ENCODE measurements around the gene NPTXR. TPM values are rescaled to one million over a fixed set of nuclear protein-coding genes. Genes with fewer than 3 reads are reported as not detected.

NPTXR gene
- total and polyA plus RNA-seq, 10 of the 15 experiments (the other 5 are each of a cell fraction or from before 2014, with no cell fraction given): 0.02 to 0.38 (median 0.07) TPM; not detected in 2

DNA sequence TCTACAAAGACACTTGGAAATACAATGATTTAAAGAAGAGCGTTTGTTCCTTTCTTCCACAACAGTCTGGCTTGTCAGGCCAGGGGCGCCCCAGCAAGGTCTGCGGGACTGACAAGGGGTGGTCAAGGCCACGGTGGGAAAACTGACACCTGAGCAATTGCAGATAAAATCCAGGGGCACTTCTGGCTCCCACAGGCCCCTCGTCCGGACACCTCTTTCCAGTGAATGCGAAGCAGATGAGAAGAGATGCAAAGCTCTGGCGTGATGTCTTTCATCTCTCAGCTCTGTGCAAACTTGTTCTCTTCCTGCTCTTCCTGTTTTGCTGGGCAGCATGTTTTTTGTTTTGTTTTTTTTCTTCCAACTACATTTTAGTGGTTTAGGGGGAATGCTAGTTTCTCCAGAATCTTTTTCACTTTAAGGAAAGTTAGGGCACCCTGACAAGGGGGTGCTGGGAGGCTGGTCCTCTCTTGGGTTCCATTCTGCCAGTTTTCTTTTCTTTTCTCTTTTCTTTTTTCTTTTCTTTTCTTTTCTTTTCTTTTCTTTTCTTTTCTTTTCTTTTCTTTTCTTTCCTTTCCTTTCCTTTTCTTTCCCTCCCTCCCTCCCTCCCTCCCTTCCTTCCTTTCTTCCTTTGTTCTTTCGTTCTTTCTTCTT lies 39.3 kb upstream of the NPTXR start (continued):
- TF ChIP-seq BMI1 (IDR thresholded peaks at IDR 0.05; ENCODE audit: borderline replicate concordance): no peak

DNA sequence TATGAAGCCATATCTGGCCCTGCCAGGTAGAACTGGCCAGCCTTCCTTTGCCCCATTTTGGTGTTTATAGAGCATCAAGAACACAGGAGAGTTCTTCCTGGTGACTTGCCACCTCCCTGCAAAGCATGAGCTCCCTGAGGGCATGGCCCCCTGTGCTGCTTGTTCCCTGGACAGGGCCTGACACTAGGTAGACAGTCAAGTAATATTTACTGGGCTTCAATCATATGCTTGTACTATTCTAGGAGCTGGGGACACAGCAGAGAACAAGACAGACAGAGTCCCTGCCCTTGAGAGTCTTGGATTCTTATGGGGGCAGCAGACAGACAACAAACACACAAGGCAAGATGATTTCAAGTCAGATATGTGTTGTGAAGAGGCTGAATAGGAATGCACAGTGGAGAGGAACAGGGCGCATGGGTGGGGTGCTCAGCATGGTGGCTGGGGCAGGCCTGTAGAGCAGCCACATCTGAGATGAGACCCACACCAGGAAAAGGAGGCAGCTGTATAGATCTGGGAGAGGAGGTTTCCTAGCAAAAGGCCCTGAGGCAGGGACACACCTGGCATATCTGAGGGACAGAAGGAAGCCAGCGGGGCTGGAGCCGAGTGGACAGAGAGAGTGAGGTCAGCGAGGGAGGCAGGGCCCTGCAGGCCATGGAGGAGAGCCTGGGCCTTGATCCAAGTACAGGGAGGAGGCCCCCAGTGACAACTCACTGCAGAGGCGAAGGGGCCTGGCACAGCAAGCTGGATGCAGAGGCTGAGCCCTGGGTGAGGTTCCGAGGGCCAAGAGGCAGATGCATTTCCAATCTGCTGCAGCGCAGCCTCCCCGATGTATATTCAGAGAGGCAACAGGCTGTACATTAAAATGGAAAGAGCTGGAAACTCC lies 38.4 kb upstream of the NPTXR start:
- intact Hi-C loops (cut with micrococcal nuclease; ENCODE audit: unreplicated experiment): no loop called here
- H2AFZ ChIP-seq (ENCODE audit: control insufficient read depth, low read depth, low read length): no peak overlapping the region
- 54% methylated on average over 8 of the region's 8 CpGs for WGBS (ENCODE audit: insufficient coverage, insufficient replicate concordance, low lambda C conversion rate, missing lambda C conversion rate)
- H3K4me2 ChIP-seq (ENCODE audit: control insufficient read depth, insufficient read depth): no peak overlapping the region
- no TSS peak for BruUV-seq (replicated peaks)
- RAD21 ChIA-PET (ENCODE audit: unreplicated experiment): no interaction called here
- CTCF ChIA-PET: interaction anchor here (1.2 to 1.7 kb wide), 3 partner anchors 12 to 13 kb away, joined by 3 to 7 read pairs (median 4); no protein-coding TSS in a partner anchor
- H4K20me1 ChIP-seq (ENCODE audit: control insufficient read depth, insufficient read depth): no peaks in the 10 kb centered on the region
- H3K36me3 ChIP-seq (ENCODE audit: control insufficient read depth in 2 of 2, insufficient read depth in 2 of 2, low read length in 1 of 2): no peaks in the 10 kb centered on the region
- POLR2A ChIA-PET: no interaction called here
- no peak overlapping the region for H3K4me3 ChIP-seq
- H3K27ac ChIP-seq (ENCODE audit: control insufficient read depth, insufficient read depth): no peak overlapping the region
- DNase-seq (ENCODE audit: low read depth, low spot score) (no peak), FAIRE-seq (no peak), ATAC-seq (peak; percentile 15)
- in situ Hi-C loops (cut with MboI): no loop called here
- H3K79me2 ChIP-seq (ENCODE audit: control insufficient read depth, insufficient read depth, low read length): no peaks in the 10 kb centered on the region
- H3K9me3 ChIP-seq (replicated peaks; ENCODE audit: control insufficient read depth, insufficient read depth, low read length): no peaks in the 10 kb centered on the region
- SMC1A ChIA-PET (ENCODE audit: uncharacterized antibody, unreplicated experiment): interaction anchor here (1.0 to 1.2 kb wide), 2 partner anchors 17 to 19 kb away, joined by 3 to 4 read pairs; no protein-coding TSS in a partner anchor
- no peaks in the 10 kb centered on the region; the same call in 1 of the 2 replicates for H3K4me1 ChIP-seq (ENCODE audit: control insufficient read depth, insufficient read depth, low read length)
- H3K9ac ChIP-seq (ENCODE audit: control insufficient read depth, insufficient read depth, low read length): no peak overlapping the region
- no peaks in the 10 kb centered on the region for H3K27me3 ChIP-seq (replicated peaks in 1 of 2; ENCODE audit: control insufficient read depth in 2 of 2, insufficient read depth in 2 of 2, low read length in 1 of 2)
- TF ChIP-seq, protein P1, sequence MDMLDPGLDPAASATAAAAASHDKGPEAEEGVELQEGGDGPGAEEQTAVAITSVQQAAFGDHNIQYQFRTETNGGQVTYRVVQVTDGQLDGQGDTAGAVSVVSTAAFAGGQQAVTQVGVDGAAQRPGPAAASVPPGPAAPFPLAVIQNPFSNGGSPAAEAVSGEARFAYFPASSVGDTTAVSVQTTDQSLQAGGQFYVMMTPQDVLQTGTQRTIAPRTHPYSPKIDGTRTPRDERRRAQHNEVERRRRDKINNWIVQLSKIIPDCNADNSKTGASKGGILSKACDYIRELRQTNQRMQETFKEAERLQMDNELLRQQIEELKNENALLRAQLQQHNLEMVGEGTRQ (IDR thresholded peaks at IDR 0.05; ENCODE audit: borderline replicate concordance, low read depth, low read length): no peak
- no peak for TF ChIP-seq PAX5 (IDR thresholded peaks at IDR 0.05; ENCODE audit: borderline replicate concordance, low read depth, low read length)
- no peak for TF ChIP-seq FOXM1 (IDR thresholded peaks at IDR 0.05; ENCODE audit: low read depth, low read length)
- no peak for TF ChIP-seq PML (IDR thresholded peaks at IDR 0.05; ENCODE audit: low read length)
- TF ChIP-seq, protein P2, sequence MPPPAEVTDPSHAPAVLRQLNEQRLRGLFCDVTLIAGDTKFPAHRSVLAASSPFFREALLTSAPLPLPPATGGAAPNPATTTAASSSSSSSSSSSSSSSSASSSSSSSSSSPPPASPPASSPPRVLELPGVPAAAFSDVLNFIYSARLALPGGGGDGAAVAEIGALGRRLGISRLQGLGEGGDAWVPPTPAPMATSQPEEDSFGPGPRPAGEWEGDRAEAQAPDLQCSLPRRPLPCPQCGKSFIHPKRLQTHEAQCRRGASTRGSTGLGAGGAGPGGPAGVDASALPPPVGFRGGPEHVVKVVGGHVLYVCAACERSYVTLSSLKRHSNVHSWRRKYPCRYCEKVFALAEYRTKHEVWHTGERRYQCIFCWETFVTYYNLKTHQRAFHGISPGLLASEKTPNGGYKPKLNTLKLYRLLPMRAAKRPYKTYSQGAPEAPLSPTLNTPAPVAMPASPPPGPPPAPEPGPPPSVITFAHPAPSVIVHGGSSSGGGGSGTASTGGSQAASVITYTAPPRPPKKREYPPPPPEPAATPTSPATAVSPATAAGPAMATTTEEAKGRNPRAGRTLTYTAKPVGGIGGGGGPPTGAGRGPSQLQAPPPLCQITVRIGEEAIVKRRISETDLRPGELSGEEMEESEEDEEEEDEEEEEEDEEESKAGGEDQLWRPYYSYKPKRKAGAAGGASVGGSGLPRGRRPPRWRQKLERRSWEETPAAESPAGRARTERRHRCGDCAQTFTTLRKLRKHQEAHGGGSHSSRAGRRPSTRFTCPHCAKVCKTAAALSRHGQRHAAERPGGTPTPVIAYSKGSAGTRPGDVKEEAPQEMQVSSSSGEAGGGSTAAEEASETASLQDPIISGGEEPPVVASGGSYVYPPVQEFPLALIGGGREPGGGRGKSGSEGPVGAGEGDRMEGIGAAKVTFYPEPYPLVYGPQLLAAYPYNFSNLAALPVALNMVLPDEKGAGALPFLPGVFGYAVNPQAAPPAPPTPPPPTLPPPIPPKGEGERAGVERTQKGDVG (CRISPR knock-in tag; IDR thresholded peaks at IDR 0.05): no peak
- no peak for TF ChIP-seq SMC3 (IDR thresholded peaks at IDR 0.05; ENCODE audit: borderline replicate concordance, low read length)
- TF ChIP-seq, protein P3, sequence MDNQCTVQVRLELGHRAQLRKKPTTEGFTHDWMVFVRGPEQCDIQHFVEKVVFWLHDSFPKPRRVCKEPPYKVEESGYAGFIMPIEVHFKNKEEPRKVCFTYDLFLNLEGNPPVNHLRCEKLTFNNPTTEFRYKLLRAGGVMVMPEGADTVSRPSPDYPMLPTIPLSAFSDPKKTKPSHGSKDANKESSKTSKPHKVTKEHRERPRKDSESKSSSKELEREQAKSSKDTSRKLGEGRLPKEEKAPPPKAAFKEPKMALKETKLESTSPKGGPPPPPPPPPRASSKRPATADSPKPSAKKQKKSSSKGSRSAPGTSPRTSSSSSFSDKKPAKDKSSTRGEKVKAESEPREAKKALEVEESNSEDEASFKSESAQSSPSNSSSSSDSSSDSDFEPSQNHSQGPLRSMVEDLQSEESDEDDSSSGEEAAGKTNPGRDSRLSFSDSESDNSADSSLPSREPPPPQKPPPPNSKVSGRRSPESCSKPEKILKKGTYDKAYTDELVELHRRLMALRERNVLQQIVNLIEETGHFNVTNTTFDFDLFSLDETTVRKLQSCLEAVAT (IDR thresholded peaks at IDR 0.05): no peak
- no peak for TF ChIP-seq NFYA (IDR thresholded peaks at IDR 0.05; ENCODE audit: borderline replicate concordance, low read depth, low read length)
- no peak for TF ChIP-seq CEBPB (IDR thresholded peaks at IDR 0.05; ENCODE audit: borderline replicate concordance in 1 of 2, low read depth in 2 of 2, low read length in 2 of 2)
- TF ChIP-seq HCFC1 (IDR thresholded peaks at IDR 0.05; ENCODE audit: low read length): no peak

Data from GM12878 (cell line).